ENCODE results near the gene BAG3.

DNA sequence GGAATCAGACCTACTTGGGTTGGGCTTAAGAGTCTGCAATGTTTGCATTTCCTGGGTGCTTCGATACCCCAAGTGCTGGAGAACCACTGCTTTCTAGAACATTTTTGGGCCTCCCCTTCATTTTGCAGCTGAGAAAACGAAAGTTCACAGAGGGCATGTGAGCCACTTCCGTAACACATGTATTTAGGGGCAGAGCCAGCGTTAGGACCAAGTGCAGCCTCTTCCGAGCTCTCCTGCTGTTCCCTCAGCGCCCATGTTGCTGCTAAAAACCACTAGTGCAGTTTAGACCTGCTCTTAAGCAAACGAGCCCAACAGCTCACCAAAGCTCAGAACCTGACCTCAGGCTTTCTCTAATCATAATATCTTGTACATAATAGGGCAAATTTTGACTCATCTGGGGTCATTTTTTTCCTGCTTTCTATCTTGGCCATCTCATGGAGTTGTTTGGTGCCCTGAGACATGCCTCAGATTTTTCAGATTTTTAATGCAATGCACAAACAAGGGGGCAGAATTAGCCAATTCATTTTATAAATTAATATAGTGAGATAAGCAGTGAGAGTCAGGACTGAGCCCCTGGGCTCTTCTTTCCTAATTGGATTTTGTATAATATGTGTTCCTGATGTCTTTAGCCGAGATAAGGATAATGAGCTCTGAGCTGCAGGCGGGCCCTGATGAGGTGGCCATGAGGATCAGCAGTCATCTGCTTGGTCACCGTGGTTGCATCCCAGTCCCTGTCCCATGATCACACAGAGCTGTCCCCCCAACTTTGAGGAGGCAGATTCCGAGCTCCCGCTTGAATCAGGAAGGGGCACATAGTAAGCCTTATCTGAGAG, 12.9 kb downstream of the BAG3 start:
- TF ChIP-seq EZH2 (IDR thresholded peaks at IDR 0.05; ENCODE audit: insufficient read depth, poor library complexity, severe bottlenecking) (no peak), EZH2phosphoT487 (IDR thresholded peaks at IDR 0.05; ENCODE audit: insufficient read depth, low read depth) (no peak)
